GM11168 (cell line): Measurements from ENCODE around the gene GALNT17.

Experiments
- in situ Hi-C: fragments of 300-500 bp; cut with MboI; formaldehyde crosslinking; loops from one replicate; pipeline ENCODE4 v1.12.0; 2022; ENCODE audit warnings: low sequenced_read_pairs; ENCODE audit not compliant: unreplicated experiment

GALNT17 gene

GRCh38 chr7:71424166-71425035 is 292.5 kb downstream of the GALNT17 start:
- in situ Hi-C loops, result no loop called here

- in situ Hi-C loops, result no loop called here
Observed at GRCh38 chr7:71429083-71429482, 297.1 kb downstream of the GALNT17 start.

GRCh38 chr7:71430246-71430645 is 298.3 kb downstream of the GALNT17 start:
- in situ Hi-C loops, result no loop called here

- in situ Hi-C loops, result no loop called here
Observed at GRCh38 chr7:71439321-71439720, 307.4 kb downstream of the GALNT17 start.

GRCh38 chr7:71442492-71443190 is 310.7 kb downstream of the GALNT17 start:
- in situ Hi-C loops, result no loop called here

GRCh38 chr7:71443191-71443530 is 311.2 kb downstream of the GALNT17 start:
- in situ Hi-C loops, result no loop called here

GRCh38 chr7:71444130-71444529 is 312.2 kb downstream of the GALNT17 start:
- in situ Hi-C loops, result no loop called here

GRCh38 chr7:71453630-71454029 is 321.7 kb downstream of the GALNT17 start:
- in situ Hi-C loops, result no loop called here

- in situ Hi-C loops, result no loop called here
Observed at GRCh38 chr7:71454981-71455380, 323.0 kb downstream of the GALNT17 start.

- in situ Hi-C loops, result no loop called here
Observed at GRCh38 chr7:71457021-71457420, 325.1 kb downstream of the GALNT17 start.

- in situ Hi-C loops, result no loop called here
Observed at GRCh38 chr7:71457846-71458590, 326.1 kb downstream of the GALNT17 start.

GRCh38 chr7:71459132-71459531 is 327.2 kb downstream of the GALNT17 start:
- in situ Hi-C loops, result no loop called here

GRCh38 chr7:71461572-71461971 is 329.6 kb downstream of the GALNT17 start:
- in situ Hi-C loops, result no loop called here

GRCh38 chr7:71465741-71466189 is 333.8 kb downstream of the GALNT17 start:
- in situ Hi-C loops, result no loop called here

GRCh38 chr7:71466448-71467145 is 334.7 kb downstream of the GALNT17 start:
- in situ Hi-C loops, result no loop called here

GRCh38 chr7:71470326-71470725 is 338.4 kb downstream of the GALNT17 start:
- in situ Hi-C loops, result no loop called here

GRCh38 chr7:71470830-71471229 is 338.9 kb downstream of the GALNT17 start:
- in situ Hi-C loops, result no loop called here

GRCh38 chr7:71472962-71473361 is 341.0 kb downstream of the GALNT17 start:
- in situ Hi-C loops, result no loop called here

- in situ Hi-C loops, result no loop called here
Observed at GRCh38 chr7:71473366-71473967, 341.5 kb downstream of the GALNT17 start.

GRCh38 chr7:71477441-71477840 is 345.5 kb downstream of the GALNT17 start:
- in situ Hi-C loops, result no loop called here
